HepG2 (cell line): ENCODE data around the gene FHIT. TPM values are rescaled to one million over a fixed set of nuclear protein-coding genes. Genes with fewer than 3 reads are reported as not detected.

ENCODE experiments used
- ATAC-seq: fragments of 200-7000 bp; cut with Tn5 transposase; 3 replicates; pipeline ENCODE4 v1.9.1; 2020; ENCODE audit warnings: mild to moderate bottlenecking, moderate library complexity
- BruUV-seq: library from RNA; stranded (reverse); fragments of 400-500 nt; replicated peaks from 2 replicates; lab custom pipeline; 2021; lab: Mats Ljungman, UMichigan
- CTCF ChIA-PET: fragments of 300-600 bp; formaldehyde crosslinking; extraction: SDS; loops from one replicate; lab custom pipeline; 2021; ENCODE audit warnings: low total read pairs, inconsistent platforms, low intra/inter-chr PET ratio; lab: Yijun Ruan, JAX
- POLR2A ChIA-PET: fragments of 350-600 bp; sonication (Branson Sonifier 250); formaldehyde crosslinking; loops from one replicate; lab custom pipeline; 2020; ENCODE audit warnings: antibody characterized with exemption, inconsistent platforms; lab: Yijun Ruan, JAX
- DNase-seq: peaks from one replicate; pipeline ENCODE4 v3.0.0-alpha.2; 2015; ENCODE audit warnings: low spot score
- FAIRE-seq: peaks from 3 replicates; lab custom pipeline; 2011; peaks lifted over from hg19 to GRCh38; lab: Jason Lieb, UNC
- H2AFZ ChIP-seq: one replicate; pipeline ENCODE4 v1.6.1; 2011; ENCODE audit warnings: low read length, inconsistent platforms
- H3K27ac ChIP-seq: fragments of 300-600 bp; 3 replicates; pipeline ENCODE4 v1.8.0; 2011; ENCODE audit warnings: mixed run types, mild to moderate bottlenecking, mixed read lengths, low read length, inconsistent platforms; ENCODE audit not compliant: insufficient read depth; ENCODE audit errors: extremely low read length
- H3K27me3 ChIP-seq, 2 experiments: fragments of 200-600 bp in 1 of 2; 2 replicates in 1 of 2; 3 replicates in 1 of 2; pipeline versions ENCODE4 v1.6.0 to v1.8.0; 2011; ENCODE audit warnings: low read length in 2 of 2, mild to moderate bottlenecking in 2 of 2, moderate library complexity in 2 of 2, inconsistent platforms in 1 of 2; ENCODE audit not compliant: insufficient read depth in 2 of 2, control insufficient read depth in 1 of 2
- H3K36me3 ChIP-seq, 2 experiments: fragments of 200-600 bp in 1 of 2; replicated peaks in 1 of 2; 2 replicates in 1 of 2; 3 replicates in 1 of 2; pipeline versions ENCODE4 v1.5.1 to v1.8.0; 2011; ENCODE audit warnings: low read length in 2 of 2, inconsistent platforms in 1 of 2; ENCODE audit not compliant: insufficient read depth in 2 of 2, control insufficient read depth in 1 of 2
- H3K4me1 ChIP-seq: 2 replicates; pipeline ENCODE4 v1.5.1; 2012; ENCODE audit warnings: low read length, inconsistent platforms; ENCODE audit not compliant: insufficient read depth
- H3K4me2 ChIP-seq: 2 replicates; pipeline ENCODE4 v1.6.0; 2011; ENCODE audit warnings: low read depth, low read length, inconsistent platforms
- H3K4me3 ChIP-seq, 3 experiments: fragments of 200-600 bp in 1 of 3; sonication (generic), shearing (Covaris generic) in 1 of 3; replicated peaks in 1 of 3; 2 replicates each; pipeline ENCODE4 v1.5.1; 2011 to 2016; ENCODE audit warnings: low read length in 3 of 3, inconsistent platforms in 2 of 3, low read depth in 2 of 3, mild to moderate bottlenecking in 2 of 3, control low read depth in 1 of 3, mixed read lengths in 1 of 3; ENCODE audit not compliant: insufficient read depth in 1 of 3
- H3K79me2 ChIP-seq: one replicate; pipeline ENCODE4 v1.6.1; 2011; ENCODE audit warnings: low read length, inconsistent platforms; ENCODE audit not compliant: insufficient read depth
- H3K9ac ChIP-seq: 2 replicates; pipeline ENCODE4 v1.6.0; 2011; ENCODE audit warnings: mild to moderate bottlenecking, low read depth, low read length, inconsistent platforms; ENCODE audit not compliant: insufficient read depth
- H3K9me3 ChIP-seq: 2 replicates; pipeline ENCODE4 v1.5.1; 2012; ENCODE audit warnings: mild to moderate bottlenecking, low read length
- H4K20me1 ChIP-seq: 2 replicates; pipeline ENCODE4 v1.6.0; 2011; ENCODE audit warnings: inconsistent platforms, mild to moderate bottlenecking, low read length, moderate library complexity; ENCODE audit not compliant: insufficient read depth
- ARID2 ChIP-seq: sonication (generic); formaldehyde crosslinking; IDR thresholded peaks from 2 replicates; pipeline ENCODE4 v1.8.1; 2022; ENCODE audit warnings: mild to moderate bottlenecking, missing genetic modification reagents, borderline replicate concordance
- KDM5A ChIP-seq: fragments of 200-600 bp; sonication (generic); IDR thresholded peaks from 2 replicates; pipeline ENCODE4 v1.7.0; 2018; ENCODE audit warnings: antibody characterized with exemption, mild to moderate bottlenecking, low read length, borderline replicate concordance
- MAFF ChIP-seq: IDR thresholded peaks from 2 replicates; pipeline ENCODE4 v1.6.1; 2011; ENCODE audit warnings: low read depth, low read length, improper control_type of control experiment
- MAFK ChIP-seq, 2 experiments: IDR thresholded peaks in 1 of 2; conservative IDR thresholded peaks in 1 of 2; 2 replicates each; pipeline ENCODE4 v1.6.1; 2011; ENCODE audit warnings: improper control_type of control experiment in 2 of 2, low read length in 2 of 2
- RNF219 ChIP-seq: sonication (generic); formaldehyde crosslinking; IDR thresholded peaks from 2 replicates; pipeline ENCODE4 v1.5.0; 2020; ENCODE audit warnings: mild to moderate bottlenecking, missing genetic modification reagents
- ZNF878 ChIP-seq: sonication (generic); formaldehyde crosslinking; IDR thresholded peaks from 2 replicates; pipeline ENCODE4 v1.8.1; 2023; ENCODE audit warnings: mild to moderate bottlenecking, missing genetic modification reagents, moderate library complexity
- WGBS: methylation state at CpG from one replicate; pipeline ENCODE4 v1.1.6; 2017; ENCODE audit warnings: low lambda C conversion rate; 5-methylcytosine and 5-hydroxymethylcytosine counted together
- in situ Hi-C: cut with HindIII; loops from 2 replicates; pipeline ENCODE4 v1.10.0; 2017; ENCODE audit warnings: low pct_unique_long_range_greater_than_20kb; ENCODE audit not compliant: extremely low pct_ligation_motif_present
- intact Hi-C: fragments of 100-400 bp; cut with micrococcal nuclease; formaldehyde crosslinking; loops from one replicate; pipeline ENCODE4 v1.10.0; 2022; ENCODE audit not compliant: unreplicated experiment
- polyA plus RNA-seq, 8 experiments: library from polyadenylated mRNA; depleted of rRNA in 3 of 8; stranded (reverse) in 7 of 8; unstranded in 1 of 8; fragments of >200 nt; fragmentation: Illumina TruSeq in 4 of 8; extraction: Trizol in 4 of 8; gene quantifications; 2 replicates each; pipeline versions ENCODE4 v1.2.1 to v1.2.3, GENCODE V29; 2011 to 2016; ENCODE audit warnings: low read depth in 4 of 8, missing spikeins in 1 of 8, mixed read lengths in 1 of 8; ENCODE audit not compliant: insufficient read depth in 1 of 8
- total RNA-seq, 5 experiments: library from RNA; depleted of rRNA; stranded (reverse); fragments of >200 nt; fragmentation: Illumina TruSeq; extraction: Trizol; gene quantifications; 2 replicates each; pipeline ENCODE4 v1.2.3, GENCODE V29; 2016; ENCODE audit warnings: low read depth in 1 of 5
- TF ChIP-seq, protein P1 (sequence below): sonication (generic); formaldehyde crosslinking; IDR thresholded peaks from 2 replicates; pipeline ENCODE4 v1.4.0; 2020; ENCODE audit warnings: missing genetic modification reagents
- TF ChIP-seq, protein P2 (sequence below): sonication (generic); formaldehyde crosslinking; IDR thresholded peaks from 2 replicates; pipeline ENCODE4 v1.8.0; 2022; ENCODE audit warnings: missing genetic modification reagents, mild to moderate bottlenecking, borderline replicate concordance

FHIT gene
- total and polyA plus RNA-seq, 2 of the 13 experiments (the other 11 are each of a cell fraction or from before 2014, with no cell fraction given) = 4.0 to 4.6 TPM

GRCh38 chr3:60269829-60270266, 981.4 kb downstream of the FHIT start:
- ATAC-seq (no peak), DNase-seq (no peak), FAIRE-seq (no peak)
- Histone ChIP-seq H4K20me1 (no peaks in the 10 kb centered on the region), H3K9ac (no peak overlapping the region), H3K79me2 (no peaks in the 10 kb centered on the region), H3K9me3 (no peaks in the 10 kb centered on the region), H3K4me2 (no peak overlapping the region), H3K4me1 (no peaks in the 10 kb centered on the region), H3K36me3 (no peaks in the 10 kb centered on the region), H3K27ac (no peak overlapping the region), H3K27me3 (no peaks in the 10 kb centered on the region), H3K4me3 (no peak overlapping the region), H2AFZ (no peak overlapping the region)
- no TSS peak for BruUV-seq
- POLR2A ChIA-PET = no interaction called here
- CTCF ChIA-PET = no interaction called here
- in situ Hi-C loops = no loop called here
- intact Hi-C loops = no loop called here
- TF ChIP-seq MAFK (conservative IDR thresholded peaks at IDR 0.05 in 1 of 2, IDR thresholded peaks at IDR 0.05 in 1 of 2; ENCODE audit: low read length in 2 of 2) (peak; percentile 48 to 62), RNF219 (CRISPR knock-in tag) (no peak), MAFF (peak; percentile 59; the same call in 1 of the 2 replicates), ZNF878 (no peak), ARID2 (CRISPR knock-in tag) (no peak), KDM5A (no peak)
- TF ChIP-seq, protein P1, sequence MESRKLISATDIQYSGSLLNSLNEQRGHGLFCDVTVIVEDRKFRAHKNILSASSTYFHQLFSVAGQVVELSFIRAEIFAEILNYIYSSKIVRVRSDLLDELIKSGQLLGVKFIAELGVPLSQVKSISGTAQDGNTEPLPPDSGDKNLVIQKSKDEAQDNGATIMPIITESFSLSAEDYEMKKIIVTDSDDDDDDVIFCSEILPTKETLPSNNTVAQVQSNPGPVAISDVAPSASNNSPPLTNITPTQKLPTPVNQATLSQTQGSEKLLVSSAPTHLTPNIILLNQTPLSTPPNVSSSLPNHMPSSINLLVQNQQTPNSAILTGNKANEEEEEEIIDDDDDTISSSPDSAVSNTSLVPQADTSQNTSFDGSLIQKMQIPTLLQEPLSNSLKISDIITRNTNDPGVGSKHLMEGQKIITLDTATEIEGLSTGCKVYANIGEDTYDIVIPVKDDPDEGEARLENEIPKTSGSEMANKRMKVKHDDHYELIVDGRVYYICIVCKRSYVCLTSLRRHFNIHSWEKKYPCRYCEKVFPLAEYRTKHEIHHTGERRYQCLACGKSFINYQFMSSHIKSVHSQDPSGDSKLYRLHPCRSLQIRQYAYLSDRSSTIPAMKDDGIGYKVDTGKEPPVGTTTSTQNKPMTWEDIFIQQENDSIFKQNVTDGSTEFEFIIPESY (CRISPR knock-in tag) = no peak
- TF ChIP-seq, protein P2, sequence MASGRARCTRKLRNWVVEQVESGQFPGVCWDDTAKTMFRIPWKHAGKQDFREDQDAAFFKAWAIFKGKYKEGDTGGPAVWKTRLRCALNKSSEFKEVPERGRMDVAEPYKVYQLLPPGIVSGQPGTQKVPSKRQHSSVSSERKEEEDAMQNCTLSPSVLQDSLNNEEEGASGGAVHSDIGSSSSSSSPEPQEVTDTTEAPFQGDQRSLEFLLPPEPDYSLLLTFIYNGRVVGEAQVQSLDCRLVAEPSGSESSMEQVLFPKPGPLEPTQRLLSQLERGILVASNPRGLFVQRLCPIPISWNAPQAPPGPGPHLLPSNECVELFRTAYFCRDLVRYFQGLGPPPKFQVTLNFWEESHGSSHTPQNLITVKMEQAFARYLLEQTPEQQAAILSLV = no peak
- WGBS = 51% methylated on average over 7 of the region's 7 CpGs
